H9 (cell line): ENCODE measurements around the gene CDH13. TPM values are rescaled to one million over a fixed set of nuclear protein-coding genes. Genes with fewer than 3 reads are reported as not detected.

Experiments
- DNase-seq: peaks from one replicate; pipeline ENCODE4 v3.0.0-alpha.2; 2017
- H2AFZ ChIP-seq: one replicate; pipeline ENCODE4 v1.6.1; 2013; ENCODE audit warnings: mild to moderate bottlenecking, low read length, control low read depth, moderate library complexity
- H2AK5ac ChIP-seq: 2 replicates; pipeline ENCODE4 v1.6.1; 2013; ENCODE audit warnings: low read length, control low read depth, mixed read lengths; ENCODE audit not compliant: insufficient read length
- H2BK120ac ChIP-seq: one replicate; pipeline ENCODE4 v1.6.1; 2013; ENCODE audit warnings: low read depth, mild to moderate bottlenecking, low read length, control low read depth, inconsistent platforms; ENCODE audit not compliant: poor library complexity, severe bottlenecking
- H2BK12ac ChIP-seq: 2 replicates; pipeline ENCODE4 v1.6.1; 2013; ENCODE audit warnings: low read length, control low read depth, mixed read lengths, low read depth; ENCODE audit not compliant: insufficient read length
- H2BK15ac ChIP-seq: 2 replicates; pipeline ENCODE4 v1.6.1; 2013; ENCODE audit warnings: low read depth, low read length, control low read depth
- H2BK20ac ChIP-seq: one replicate; pipeline ENCODE4 v1.6.1; 2013; ENCODE audit warnings: low read depth, mild to moderate bottlenecking, low read length, control low read depth, inconsistent platforms; ENCODE audit not compliant: poor library complexity, severe bottlenecking
- H2BK5ac ChIP-seq: 2 replicates; pipeline ENCODE4 v1.6.1; 2013; ENCODE audit warnings: low read length, control low read depth, mixed read lengths; ENCODE audit not compliant: insufficient read length
- H3K14ac ChIP-seq: 2 replicates; pipeline ENCODE4 v1.6.1; 2013; ENCODE audit warnings: low read length, control low read depth; ENCODE audit not compliant: insufficient read depth
- H3K18ac ChIP-seq: 2 replicates; pipeline ENCODE4 v1.6.1; 2013; ENCODE audit warnings: low read depth, mild to moderate bottlenecking, mixed read lengths, low read length, control low read depth; ENCODE audit not compliant: insufficient read length
- H3K23ac ChIP-seq: 2 replicates; pipeline ENCODE4 v1.6.1; 2013; ENCODE audit warnings: low read length, control low read depth, mixed read lengths, low read depth; ENCODE audit not compliant: insufficient read length
- H3K23me2 ChIP-seq: 2 replicates; pipeline ENCODE4 v1.6.1; 2013; ENCODE audit warnings: low read depth, mild to moderate bottlenecking, mixed read lengths, low read length, control low read depth; ENCODE audit not compliant: insufficient read length, poor library complexity, severe bottlenecking
- H3K27ac ChIP-seq: 2 replicates; pipeline ENCODE4 v1.5.1; 2013; ENCODE audit warnings: low read length, control low read depth, mixed read lengths, low read depth; ENCODE audit not compliant: insufficient read length
- H3K27me3 ChIP-seq: 2 replicates; pipeline ENCODE4 v1.6.1; 2013; ENCODE audit warnings: low read length, control low read depth, inconsistent platforms; ENCODE audit not compliant: insufficient read depth
- H3K4ac ChIP-seq: 2 replicates; pipeline ENCODE4 v1.6.1; 2013; ENCODE audit warnings: low read depth, mild to moderate bottlenecking, control low read depth, inconsistent platforms, low read length, moderate library complexity
- H3K4me1 ChIP-seq: 2 replicates; pipeline ENCODE4 v1.6.1; 2013; ENCODE audit warnings: low read length, control low read depth, inconsistent platforms; ENCODE audit not compliant: insufficient read depth
- H3K4me2 ChIP-seq: 2 replicates; pipeline ENCODE4 v1.6.1; 2013; ENCODE audit warnings: low read length, control low read depth, mixed read lengths; ENCODE audit not compliant: insufficient read length, insufficient read depth
- H3K56ac ChIP-seq: 2 replicates; pipeline ENCODE4 v1.6.1; 2013; ENCODE audit warnings: low read depth, mild to moderate bottlenecking, mixed read lengths, low read length, control low read depth; ENCODE audit not compliant: insufficient read length
- H3K79me1 ChIP-seq: 2 replicates; pipeline ENCODE4 v1.6.1; 2013; ENCODE audit warnings: low read depth, mild to moderate bottlenecking, moderate library complexity, low read length, control low read depth, inconsistent platforms; ENCODE audit not compliant: insufficient read depth, poor library complexity, severe bottlenecking
- H3K79me2 ChIP-seq: 2 replicates; pipeline ENCODE4 v1.6.1; 2013; ENCODE audit warnings: low read length, control low read depth, inconsistent platforms; ENCODE audit not compliant: insufficient read depth
- H3K9ac ChIP-seq: 2 replicates; pipeline ENCODE4 v1.6.1; 2013; ENCODE audit warnings: low read length, control low read depth, mixed read lengths; ENCODE audit not compliant: insufficient read length; ENCODE audit errors: extremely low read depth
- H3K9me3 ChIP-seq: one replicate; pipeline ENCODE4 v1.6.1; 2013; ENCODE audit warnings: low read depth, low read length, inconsistent platforms; ENCODE audit not compliant: control insufficient read depth
- H3T11ph ChIP-seq: one replicate; pipeline ENCODE4 v1.6.1; 2013; ENCODE audit warnings: mild to moderate bottlenecking, low read length, control low read depth, inconsistent platforms
- H4K20me1 ChIP-seq: one replicate; pipeline ENCODE4 v1.6.1; 2013; ENCODE audit not compliant: control insufficient read depth, insufficient read length, insufficient read depth
- H4K5ac ChIP-seq: 2 replicates; pipeline ENCODE4 v1.6.1; 2013; ENCODE audit warnings: low read depth, mild to moderate bottlenecking, mixed read lengths, low read length, control low read depth; ENCODE audit not compliant: insufficient read length
- H4K8ac ChIP-seq: replicated peaks from 2 replicates; pipeline ENCODE4 v1.6.1; 2013; ENCODE audit warnings: low read length, control low read depth, mixed read lengths, low read depth; ENCODE audit not compliant: insufficient read length
- H4K91ac ChIP-seq: 2 replicates; pipeline ENCODE4 v1.6.1; 2013; ENCODE audit warnings: low read depth, mild to moderate bottlenecking, moderate library complexity, mixed read lengths, low read length, control low read depth; ENCODE audit not compliant: insufficient read length
- H3K27ac Mint-ChIP-seq, 3 experiments: 2 replicates in 2 of 3; 3 replicates in 1 of 3; pipeline ENCODE4 v1.8.0; 2020 to 2021; ENCODE audit warnings: mixed read lengths in 3 of 3, mild to moderate bottlenecking in 1 of 3, moderate library complexity in 1 of 3
- H3K27me3 Mint-ChIP-seq: 2 replicates; pipeline ENCODE4 v1.8.0; 2021; ENCODE audit warnings: low read depth, mild to moderate bottlenecking, moderate library complexity, mixed read lengths
- H3K36me3 Mint-ChIP-seq, 3 experiments: 2 replicates in 2 of 3; 3 replicates in 1 of 3; pipeline ENCODE4 v1.8.0; 2020 to 2021; ENCODE audit warnings: low read depth in 3 of 3, mixed read lengths in 3 of 3; ENCODE audit not compliant: insufficient read depth in 1 of 3
- H3K4me1 Mint-ChIP-seq, 2 experiments: 2 replicates each; pipeline ENCODE4 v1.8.0; 2020; ENCODE audit warnings: mixed read lengths in 2 of 2
- H3K4me3 Mint-ChIP-seq, 2 experiments: 2 replicates in 1 of 2; 3 replicates in 1 of 2; pipeline ENCODE4 v1.8.0; 2020 to 2021; ENCODE audit warnings: mild to moderate bottlenecking in 2 of 2, mixed read lengths in 2 of 2, moderate library complexity in 1 of 2
- H3K9me3 Mint-ChIP-seq, 2 experiments: 2 replicates in 1 of 2; 3 replicates in 1 of 2; pipeline ENCODE4 v1.8.0; 2020; ENCODE audit warnings: mild to moderate bottlenecking in 2 of 2, mixed read lengths in 2 of 2, moderate library complexity in 1 of 2
- CTCF ChIP-seq: fragments of 200-600 bp; sonication (generic); conservative IDR thresholded peaks from 3 replicates; pipeline ENCODE4 v1.8.0; 2021; ENCODE audit warnings: antibody characterized with exemption, mild to moderate bottlenecking
- WGBS: extraction: QIAGEN DNeasy Blood & Tissue Kit; methylation state at CpG from one replicate; pipeline ENCODE4 v1.1.7; 2013; ENCODE audit warnings: missing lambda C conversion rate, low lambda C conversion rate, mixed read lengths; ENCODE audit not compliant: insufficient read length; ENCODE audit errors: extremely low coverage; 5-methylcytosine and 5-hydroxymethylcytosine counted together
- total RNA-seq: library from RNA; stranded (reverse); gene quantifications from 2 replicates; pipeline ENCODE4 v1.2.1, GENCODE V29; 2021

Gene CDH13
- total RNA-seq, 1 experiment from 2014 or later: 1.5 TPM

GRCh38 chr16:83301971-83302370, 675.2 kb downstream of the CDH13 start:
- Mint-ChIP-seq H3K4me3 (no peak overlapping the region), H3K27me3 (peaks cover 15% of the 10 kb centered on the region), H3K9me3 (no peaks in the 10 kb centered on the region), H3K27ac (no peak overlapping the region), H3K36me3 (no peaks in the 10 kb centered on the region), H3K4me1 (no peaks in the 10 kb centered on the region)
- no peak overlapping the region for H4K91ac ChIP-seq
- H3K4me1 ChIP-seq: no peaks in the 10 kb centered on the region
- TF ChIP-seq CTCF: no peak
- no peak overlapping the region for H2AFZ ChIP-seq
- no peak overlapping the region for H3K56ac ChIP-seq
- no peak overlapping the region for H3K18ac ChIP-seq
- H2BK20ac ChIP-seq: no peak overlapping the region
- H3K79me1 ChIP-seq: no peaks in the 10 kb centered on the region
- H2BK120ac ChIP-seq: no peak overlapping the region
- H4K8ac ChIP-seq: no peak overlapping the region
- H3T11ph ChIP-seq: no peak overlapping the region
- no peak overlapping the region for H3K27ac ChIP-seq
- no peak overlapping the region for H2AK5ac ChIP-seq
- no peak overlapping the region for H3K23ac ChIP-seq
- no peaks in the 10 kb centered on the region for H3K79me2 ChIP-seq
- no peaks in the 10 kb centered on the region for H3K27me3 ChIP-seq
- H2BK15ac ChIP-seq: no peak overlapping the region
- DNase-seq: no peak
- H3K14ac ChIP-seq: no peak overlapping the region
- no peaks in the 10 kb centered on the region for H4K20me1 ChIP-seq
- H2BK5ac ChIP-seq: no peak overlapping the region
- H3K4ac ChIP-seq: no peak overlapping the region
- H2BK12ac ChIP-seq: no peak overlapping the region
- H3K9me3 ChIP-seq: no peaks in the 10 kb centered on the region
- no peak overlapping the region for H3K4me2 ChIP-seq
- no peaks in the 10 kb centered on the region for H3K23me2 ChIP-seq
- no CpG with 5 or more reads among the region's 4 CpGs for WGBS
- no peak overlapping the region for H4K5ac ChIP-seq
- no peak overlapping the region for H3K9ac ChIP-seq
